Frontal cortex (tissue), 4 donors: ENCODE measurements around the gene PXYLP1. TPM values are rescaled to one million over a fixed set of nuclear protein-coding genes. Genes with fewer than 3 reads are reported as not detected.
"Not testable (repeated sequence)": the region's sequence is repeated elsewhere in the genome, so short reads cannot be mapped to it uniquely, and the experiment has no call there.

Source experiments
- DNase-seq, 2 donors: peaks; one replicate each; pipeline ENCODE4 v3.0.0; 2012; ENCODE audit warnings: low spot score in 2 of 2
- FAIRE-seq: peaks from 2 replicates; lab custom pipeline; 2012; peaks lifted over from hg19 to GRCh38; lab: Jason Lieb, UNC
- total RNA-seq: library from RNA; depleted of rRNA; stranded (reverse); fragments of >200 nt; gene quantifications from one replicate; pipeline ENCODE4 v1.2.3, GENCODE V29; 2014
- donor health status: control.
- donor health status: control.
- donor health status: control.

PXYLP1 gene
- total RNA-seq, 1 donor from 2014 or later, result 48.9 TPM

DNA sequence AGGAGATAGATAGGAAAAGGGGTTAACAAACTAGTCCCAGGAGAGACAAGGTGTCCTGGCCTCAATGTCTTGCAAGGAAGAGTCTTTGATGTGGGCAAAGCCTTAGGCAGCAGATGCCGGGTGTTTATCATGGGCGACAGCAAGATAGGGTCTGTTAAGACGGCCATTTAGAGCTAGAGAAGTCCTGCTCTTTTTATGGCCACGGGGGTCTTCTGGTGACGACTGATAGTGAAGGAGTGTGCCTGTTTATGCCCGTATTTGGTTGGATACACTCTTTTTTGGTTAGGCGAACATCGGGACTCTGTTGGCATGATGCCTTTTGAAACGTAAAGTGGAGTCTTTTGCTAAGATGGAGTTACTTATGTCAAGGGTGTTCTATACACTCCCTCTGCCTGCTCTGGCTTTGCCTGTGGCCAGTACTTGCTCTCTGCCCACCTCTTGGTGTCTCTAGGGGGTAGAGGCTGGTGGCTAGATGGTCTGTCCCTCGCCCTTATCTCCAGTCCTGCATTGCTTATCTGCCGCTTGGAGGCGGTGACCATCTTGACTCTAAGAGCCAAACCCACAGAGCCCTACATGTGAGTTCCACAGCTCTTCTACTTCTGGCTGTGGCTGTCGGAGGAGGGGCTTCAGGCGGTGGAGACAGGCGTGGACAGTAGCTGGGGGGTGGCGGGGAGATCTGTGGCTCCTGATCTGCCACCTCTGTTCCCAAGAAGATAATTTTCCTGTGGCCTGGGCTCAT lies 80.9 kb downstream of the PXYLP1 start:
- FAIRE-seq (no peak), DNase-seq (no peak)

DNA sequence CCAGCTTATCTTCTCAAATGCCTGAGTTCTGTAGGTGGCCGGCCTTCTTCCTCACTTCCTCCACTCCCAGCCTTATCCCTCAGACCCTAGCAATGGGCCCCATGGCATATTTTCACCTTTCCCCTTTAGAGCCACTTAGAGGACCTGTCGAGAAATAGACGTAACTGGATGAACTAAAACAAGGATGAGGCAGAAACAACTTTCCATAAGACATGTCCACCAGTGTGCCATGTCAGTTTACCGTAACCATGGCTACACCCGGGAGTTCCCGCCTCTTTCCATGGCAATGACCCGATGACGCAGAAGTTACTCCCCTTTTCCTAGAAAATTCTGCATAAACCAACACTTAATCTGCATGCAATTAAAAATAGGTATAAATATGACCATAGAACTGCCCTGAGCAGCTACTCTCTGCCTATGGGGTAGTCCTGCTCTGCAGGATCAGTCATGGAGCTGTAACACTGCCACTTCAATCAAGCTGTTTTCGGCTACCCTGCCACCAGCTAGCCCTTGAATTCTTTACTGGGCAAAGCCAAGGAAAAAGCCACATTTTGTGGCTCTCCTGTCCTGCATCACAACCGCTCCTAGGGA lies 81.6 kb downstream of the PXYLP1 start:
- FAIRE-seq (no peak), DNase-seq (no peak)

DNA sequence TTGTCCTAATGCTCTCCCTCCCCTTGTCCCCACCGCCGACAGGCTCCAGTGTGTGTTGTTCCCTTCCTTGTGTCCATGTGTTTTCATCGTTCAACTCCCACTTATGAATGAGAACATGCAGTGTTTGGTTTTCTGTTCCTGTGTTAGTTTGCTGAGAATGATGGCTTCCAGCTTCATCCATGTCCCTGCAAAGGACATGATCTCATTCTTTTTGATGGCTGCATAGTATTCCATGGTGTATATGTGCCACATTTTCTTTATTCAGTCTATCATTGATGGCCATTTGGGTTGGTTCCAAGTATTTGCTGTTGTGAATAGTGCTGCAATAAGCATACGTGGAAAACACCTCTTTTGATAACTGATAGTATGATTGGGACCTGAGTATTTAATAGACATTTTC lies 82.8 kb downstream of the PXYLP1 start:
- not testable (repeated sequence) for FAIRE-seq, DNase-seq

DNA sequence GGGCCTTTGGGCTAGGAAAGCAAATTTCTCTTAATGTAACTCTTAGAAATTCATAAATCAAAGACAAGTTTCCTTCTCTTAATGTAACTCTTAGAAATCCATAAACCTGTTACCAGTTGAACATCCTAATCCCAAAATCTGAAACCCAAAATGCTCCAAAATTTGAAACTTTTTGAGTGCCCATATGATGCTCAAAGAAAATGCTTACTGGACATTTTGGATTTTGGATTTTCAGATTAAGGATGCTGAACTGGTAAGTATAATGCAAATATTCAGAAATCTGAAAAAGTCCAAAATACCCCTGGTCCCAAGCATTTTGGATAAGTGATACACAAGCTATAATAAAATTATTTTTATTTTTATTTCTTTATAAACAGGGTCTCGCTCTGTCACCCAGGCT lies 85.2 kb downstream of the PXYLP1 start:
- no peak for DNase-seq
- FAIRE-seq, result no peak

DNA sequence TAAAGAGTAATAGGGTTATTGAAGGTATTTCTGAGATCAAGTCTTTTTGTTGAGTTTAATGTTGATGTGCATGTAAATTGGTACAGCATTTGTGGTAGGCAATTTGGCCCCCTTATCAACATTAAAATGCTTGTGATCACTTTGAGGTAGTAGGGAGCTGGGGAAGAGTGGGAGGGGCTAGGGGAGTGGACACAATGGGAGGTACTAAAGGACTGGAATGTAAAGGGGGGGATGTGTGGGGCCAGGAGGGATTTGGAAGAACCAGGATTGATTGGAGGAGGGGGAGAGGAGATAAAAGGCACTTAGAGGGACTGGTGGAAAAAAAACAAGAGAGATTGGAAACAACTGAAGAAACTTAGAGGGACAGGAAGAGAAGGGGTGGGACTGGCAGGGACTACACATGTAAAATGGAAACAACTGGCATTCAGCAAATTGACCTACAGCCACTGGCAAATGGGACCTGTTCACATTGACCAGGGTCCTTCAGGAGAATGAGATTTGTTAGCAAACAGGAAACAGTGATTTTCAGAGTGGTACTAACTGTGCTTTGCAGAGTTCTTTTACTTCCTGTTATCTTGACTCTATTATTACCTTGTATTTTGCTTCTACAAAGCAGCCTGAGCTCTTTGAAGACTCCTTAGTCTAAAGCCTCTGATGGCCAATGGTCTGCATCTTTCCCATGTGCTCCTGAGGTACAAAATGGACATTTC lies 88.9 kb downstream of the PXYLP1 start:
- DNase-seq (no peak), FAIRE-seq (no peak)

DNA sequence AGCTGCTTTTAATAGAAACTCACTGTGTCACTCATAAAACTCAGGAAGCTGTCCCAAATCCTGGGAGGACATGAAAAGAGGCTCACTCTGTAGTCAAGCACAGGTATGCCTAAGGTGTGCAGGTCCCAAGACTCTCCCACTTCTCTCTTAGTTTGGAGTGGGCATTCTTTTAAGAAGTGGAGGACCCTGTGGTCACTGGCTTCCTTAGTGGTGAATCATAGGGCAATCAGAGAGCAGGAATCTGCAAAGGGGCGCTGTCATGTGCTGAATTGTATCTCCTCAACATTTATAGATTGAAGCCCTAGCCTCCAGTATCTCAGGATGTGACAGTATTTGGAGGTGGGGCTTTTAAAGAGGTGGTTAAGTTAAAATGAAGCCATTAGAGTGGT lies 89.5 kb downstream of the PXYLP1 start:
- DNase-seq (no peak), FAIRE-seq (no peak)

GRCh38 chr3:141323936-141324704 lies 92.5 kb downstream of the PXYLP1 start:
- no peak for FAIRE-seq
- no peak for DNase-seq

- DNase-seq, result no peak
- no peak for FAIRE-seq
These were observed 94.5 kb downstream of the PXYLP1 start for GRCh38 chr3:141326123-141326522.

- FAIRE-seq (no peak), DNase-seq (no peak)
These were observed 95.0 kb downstream of the PXYLP1 start for GRCh38 chr3:141326626-141327025.

DNA sequence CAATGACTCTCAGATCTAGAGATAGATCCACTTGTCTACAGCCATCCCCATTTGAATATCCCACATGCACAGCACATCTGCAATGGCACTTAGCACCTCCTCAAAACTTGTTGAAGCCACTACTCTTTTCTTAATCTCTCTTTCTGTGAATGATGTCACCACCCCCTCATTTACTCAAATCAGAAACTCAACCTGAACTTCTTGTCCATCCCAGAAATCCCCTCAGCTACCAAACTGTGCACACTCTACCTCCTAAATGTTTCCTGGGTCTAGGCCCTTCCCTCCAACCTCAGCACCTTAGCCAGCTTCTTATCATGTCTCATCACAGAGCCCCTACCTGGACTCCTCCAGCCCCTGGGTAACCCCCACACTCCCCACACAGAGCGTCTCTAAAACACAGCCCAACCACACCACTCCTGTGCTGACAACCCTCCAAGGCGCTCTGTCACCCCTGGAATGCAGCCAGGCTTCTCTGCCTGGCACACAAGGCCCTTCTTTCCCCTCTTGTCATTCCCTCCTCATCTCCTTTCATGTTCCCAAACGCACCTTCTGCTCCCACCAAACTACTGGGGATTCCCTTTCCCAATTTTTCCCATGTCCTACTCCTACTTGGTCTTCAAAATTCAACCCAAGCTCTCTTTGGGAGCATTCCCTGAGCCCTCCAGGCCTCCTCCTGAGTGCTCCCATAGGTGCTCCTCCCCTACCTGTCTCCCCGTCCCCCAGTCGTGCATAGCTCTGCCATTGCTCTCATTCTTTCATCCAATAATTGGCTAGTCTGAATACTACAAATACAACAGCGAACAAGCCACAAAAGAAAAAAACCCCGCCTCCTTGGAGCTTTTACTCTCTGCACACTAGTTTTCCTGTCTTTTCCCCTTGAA lies 96.9 kb downstream of the PXYLP1 start:
- FAIRE-seq, result no peak

GRCh38 chr3:141330235-141330634 lies 98.6 kb downstream of the PXYLP1 start:
- DNase-seq (no peak), FAIRE-seq (no peak)

More for the DNA sequence above, 96.9 kb downstream of the PXYLP1 start:
- DNase-seq, result no peak

DNA sequence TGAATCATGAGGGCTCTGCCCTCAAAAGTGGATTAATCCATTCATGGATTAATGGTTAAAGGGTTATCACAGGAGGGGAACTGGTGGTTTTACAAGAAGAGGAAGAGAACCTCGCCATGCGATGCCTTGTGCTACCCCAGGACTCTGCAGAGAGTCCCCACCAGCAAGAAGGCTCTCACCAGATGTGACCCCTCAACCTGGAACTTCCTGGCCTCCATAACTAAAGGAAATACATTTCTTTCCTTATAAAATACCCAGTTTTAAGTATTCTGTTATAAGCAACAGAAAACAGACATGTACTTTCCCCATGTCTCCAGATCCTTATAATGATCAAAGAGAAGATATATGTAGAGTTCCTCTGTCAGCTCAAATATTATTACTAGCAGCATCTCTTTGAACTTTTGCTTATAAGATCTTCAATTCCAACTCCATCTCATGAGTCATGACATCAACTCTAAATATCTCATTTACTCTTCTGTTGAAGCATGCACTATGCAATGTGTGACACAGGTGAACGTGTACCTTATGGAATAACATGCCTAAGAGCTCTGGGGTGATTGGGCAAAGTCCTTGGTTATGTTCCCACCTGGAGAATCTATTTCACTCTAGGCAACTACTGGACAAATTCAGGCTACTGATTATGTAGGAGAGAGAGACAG lies 99.2 kb downstream of the PXYLP1 start:
- DNase-seq (no peak), FAIRE-seq (no peak)

DNA sequence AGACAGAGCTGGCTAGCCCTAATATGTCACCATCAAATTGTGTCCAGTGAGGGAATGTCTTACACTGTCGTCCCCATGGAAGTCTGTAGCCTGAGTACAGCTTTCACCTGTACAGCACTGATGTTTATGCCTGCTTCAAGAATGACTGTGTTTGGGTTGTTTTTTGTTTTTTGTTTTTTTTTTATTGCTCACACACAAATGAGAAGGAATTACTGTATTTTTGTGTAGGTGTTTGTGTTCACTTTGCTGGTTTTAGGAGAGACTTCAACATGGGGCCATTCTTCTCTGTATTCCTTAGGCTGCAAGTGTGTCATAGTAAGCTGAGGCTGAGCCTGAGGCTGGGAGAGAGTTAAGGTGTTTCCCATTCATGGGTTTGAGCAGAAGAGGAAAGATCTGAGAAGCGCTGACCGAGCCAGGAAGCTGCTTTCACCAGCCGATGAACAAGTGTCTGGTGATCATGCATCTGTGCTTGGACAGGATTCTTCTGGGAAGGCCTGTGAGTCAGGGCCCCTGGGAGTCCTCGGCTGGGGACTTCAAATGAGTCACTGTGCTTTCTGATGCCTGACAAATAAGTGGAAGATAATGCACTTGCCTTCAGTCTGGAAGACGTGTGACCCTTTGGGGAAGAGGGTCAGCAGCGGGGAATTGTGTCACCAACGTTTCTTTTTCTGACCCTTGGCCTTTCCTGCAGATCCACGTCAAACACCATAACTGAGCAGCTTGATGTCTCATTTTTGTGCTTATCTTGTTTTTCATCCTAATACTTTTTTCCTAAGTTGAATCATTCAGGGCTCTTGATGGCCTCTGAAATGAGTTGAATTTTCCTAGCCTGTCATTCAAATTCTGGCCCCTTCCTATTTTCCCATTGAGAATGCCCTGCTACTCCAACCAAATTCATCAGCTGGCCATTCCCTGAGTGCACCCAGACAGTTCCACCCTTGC lies 100.0 kb downstream of the PXYLP1 start:
- FAIRE-seq (no peak), DNase-seq (no peak)

- no peak for FAIRE-seq
- DNase-seq, result no peak
These were observed 100.8 kb downstream of the PXYLP1 start for GRCh38 chr3:141332416-141332815.

DNA sequence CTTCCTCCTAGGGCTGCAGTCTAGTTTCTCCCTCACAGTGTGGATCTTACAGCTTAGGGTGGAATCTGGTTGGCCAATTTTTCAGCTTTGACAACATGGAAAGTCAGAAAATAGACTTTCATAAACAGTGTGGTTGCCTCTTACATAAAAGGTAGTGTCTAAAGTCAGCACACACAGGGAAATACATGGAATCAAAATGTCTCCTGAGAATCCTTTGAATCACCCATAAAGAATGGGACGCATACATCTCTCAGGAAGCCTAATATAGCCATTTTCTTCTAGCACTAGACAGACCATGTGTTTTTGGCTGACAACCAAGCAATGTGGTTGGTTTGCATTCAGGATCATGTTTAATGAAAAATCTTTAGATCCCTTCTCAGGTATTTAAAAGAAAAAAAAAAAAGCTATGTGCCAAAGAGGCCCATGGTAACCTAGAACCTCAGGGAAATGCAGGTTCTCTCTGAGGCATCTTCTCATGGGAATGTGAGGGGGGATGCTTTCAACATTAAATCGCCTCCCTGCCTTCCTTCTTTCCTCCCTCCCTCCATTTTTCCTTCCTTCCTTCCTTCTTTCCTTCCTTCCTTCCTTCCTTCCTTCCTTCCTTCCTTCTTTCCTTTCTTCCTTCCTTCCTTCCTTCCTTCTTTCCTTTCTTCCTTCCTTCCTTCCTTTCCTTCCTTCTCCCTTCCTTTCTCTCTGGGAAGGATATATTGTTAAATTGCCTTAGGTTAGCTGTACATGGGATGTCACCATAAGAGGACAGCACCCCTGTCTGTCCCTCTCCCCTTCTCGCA lies 102.4 kb downstream of the PXYLP1 start:
- FAIRE-seq (no peak), DNase-seq (no peak)

DNA sequence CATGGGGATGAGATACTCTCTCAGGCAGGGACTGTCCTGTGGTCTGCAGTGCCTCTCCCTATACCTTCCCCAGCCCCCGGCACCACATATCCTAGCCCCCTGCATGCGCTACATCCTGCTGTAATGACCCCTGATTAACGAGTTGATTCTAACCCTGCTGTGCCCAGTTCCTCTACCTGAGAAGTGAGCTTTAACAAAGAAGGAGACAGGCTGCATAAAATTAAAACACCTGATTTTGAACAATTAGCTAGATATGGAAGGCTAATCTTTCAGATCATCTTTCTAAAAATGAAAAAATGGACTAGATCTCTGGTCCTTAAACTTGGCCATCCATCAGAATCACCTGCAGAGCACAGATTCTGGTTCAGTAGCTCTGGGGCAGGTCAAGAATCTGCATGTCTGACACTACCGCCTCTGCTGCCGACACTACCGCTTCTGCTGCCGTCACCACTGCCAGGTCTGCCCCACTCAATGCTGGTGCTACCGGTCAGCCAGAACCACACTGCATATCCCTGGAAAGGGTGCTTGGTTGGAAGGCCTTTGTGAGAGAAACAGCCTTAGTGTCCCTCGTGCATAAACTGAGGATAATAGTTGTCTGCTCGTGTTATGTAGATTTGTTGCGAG lies 103.1 kb downstream of the PXYLP1 start:
- DNase-seq (no peak), FAIRE-seq (no peak)
